DMS153 treated with DMSO at 0.1 percent for 48 hours (cell line): ENCODE data around the gene KIAA1191.
"Not testable (repeated sequence)": the region's sequence is repeated elsewhere in the genome, so short reads cannot be mapped to it uniquely, and the experiment has no call there.

ENCODE experiments used
- DNase-seq: peaks from one replicate; lab custom pipeline; 2025; ENCODE audit not compliant: unreplicated experiment; lab: John Stamatoyannopoulos, UW

KIAA1191 gene, protein sequence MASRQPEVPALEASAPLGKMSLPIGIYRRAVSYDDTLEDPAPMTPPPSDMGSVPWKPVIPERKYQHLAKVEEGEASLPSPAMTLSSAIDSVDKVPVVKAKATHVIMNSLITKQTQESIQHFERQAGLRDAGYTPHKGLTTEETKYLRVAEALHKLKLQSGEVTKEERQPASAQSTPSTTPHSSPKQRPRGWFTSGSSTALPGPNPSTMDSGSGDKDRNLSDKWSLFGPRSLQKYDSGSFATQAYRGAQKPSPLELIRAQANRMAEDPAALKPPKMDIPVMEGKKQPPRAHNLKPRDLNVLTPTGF

GRCh38 chr5:176361437-176362232 is at the start of gene KIAA1191:
Gene KIAA1191 (minus strand): TSS chr5:176361764. CDS start chr5:176359508, 2,256 bp downstream.
- DNase-seq = peak; percentile 43

DNA sequence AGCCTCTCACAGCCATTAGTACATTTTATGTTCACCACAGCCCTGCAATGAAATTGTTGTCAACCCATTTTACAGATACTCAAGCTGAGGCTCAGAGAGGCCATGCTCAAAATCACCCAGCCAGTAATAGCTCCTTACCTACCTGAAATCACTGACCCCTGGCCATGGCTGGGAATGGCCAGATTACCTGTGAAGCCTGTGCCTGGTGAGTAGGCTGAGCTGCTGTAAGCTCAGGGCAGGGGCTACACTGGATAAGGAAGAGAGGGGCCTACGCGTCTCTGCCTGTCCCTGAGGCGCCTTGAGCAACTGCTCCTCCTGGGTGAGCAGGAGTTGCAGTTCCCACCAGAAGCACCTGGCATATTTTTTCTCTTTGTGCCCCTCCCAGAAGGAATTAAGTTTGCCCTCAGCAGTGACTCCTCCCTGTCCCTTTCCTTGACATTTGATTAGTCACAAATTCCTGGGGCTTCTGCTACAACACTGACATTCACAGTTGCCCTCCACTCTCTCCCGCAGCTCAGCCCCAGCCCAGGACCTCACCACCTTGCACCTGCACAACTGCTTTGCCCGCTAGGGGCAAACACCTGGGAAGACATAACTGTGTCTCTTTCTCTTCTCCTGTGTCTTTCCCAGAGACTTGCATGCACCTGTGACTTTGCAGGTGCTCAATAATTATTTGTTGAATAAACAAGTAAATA is 49.1 kb upstream of the KIAA1191 start:
- DNase-seq = no peak

GRCh38 chr5:176409765-176410164 is 48.2 kb upstream of the KIAA1191 start:
- no peak for DNase-seq

DNA sequence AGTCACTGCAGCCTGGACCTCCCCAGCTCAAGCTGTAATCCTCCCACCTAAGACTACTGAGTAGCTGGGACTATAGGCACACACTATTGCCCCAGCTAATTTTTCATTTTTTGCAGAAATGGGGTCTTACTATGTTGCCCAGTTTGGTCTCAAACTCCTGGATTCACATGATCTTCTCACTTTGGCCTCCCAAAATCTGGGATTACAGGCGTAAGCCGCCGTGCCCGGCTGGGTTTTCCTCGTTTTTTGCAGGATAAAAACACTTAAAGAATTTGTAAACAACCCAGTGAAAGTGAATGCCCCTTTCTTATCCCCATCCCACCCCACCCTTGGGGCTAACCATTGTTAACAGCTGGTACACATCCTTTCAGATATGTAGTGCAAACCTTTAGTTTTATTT is 47.0 kb upstream of the KIAA1191 start:
- no peak for DNase-seq

GRCh38 chr5:176408252-176408573 is 46.6 kb upstream of the KIAA1191 start:
- DNase-seq = not testable (repeated sequence)

DNA sequence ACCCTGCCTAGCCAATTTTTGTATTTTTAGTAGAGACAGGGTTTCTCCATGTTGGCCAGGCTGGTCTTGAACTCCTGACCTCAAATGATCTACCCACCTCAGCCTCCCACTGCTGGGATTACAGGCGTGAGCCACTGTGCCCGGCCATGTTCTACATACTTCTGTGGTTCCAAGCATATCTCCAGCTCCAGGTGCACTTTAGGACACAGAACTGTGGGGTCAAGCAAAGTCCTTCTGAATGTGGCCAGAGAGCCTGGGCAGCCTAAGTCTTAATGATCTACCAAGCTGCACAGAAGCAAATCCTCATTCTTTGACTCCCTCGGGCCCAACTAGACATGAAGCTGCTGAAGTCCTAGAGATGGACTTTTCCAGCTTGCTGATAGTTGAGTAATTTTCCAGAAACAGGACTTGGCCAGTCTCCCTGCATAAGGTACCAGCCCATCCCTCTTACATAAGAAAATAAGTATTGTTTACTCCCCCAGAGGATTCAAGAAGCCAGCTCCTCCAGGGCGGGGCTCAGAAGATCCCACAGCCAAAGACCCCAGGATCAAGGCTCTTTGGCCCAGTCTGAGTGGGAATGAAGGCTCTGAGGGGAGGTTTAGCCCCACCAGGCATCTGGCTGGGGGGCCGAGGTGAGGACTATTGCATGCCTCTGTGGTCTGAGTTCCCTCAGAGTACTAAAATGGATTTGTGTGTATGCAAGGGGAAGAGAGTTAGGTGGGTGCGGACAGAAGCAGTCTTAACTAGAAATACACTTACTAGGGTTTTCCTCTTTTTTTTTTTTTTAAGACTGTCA is 46.1 kb upstream of the KIAA1191 start:
- DNase-seq = no peak

GRCh38 chr5:176406436-176407052 is 45.0 kb upstream of the KIAA1191 start:
- no peak for DNase-seq

- DNase-seq = no peak
Measured at GRCh38 chr5:176405656-176406435, 44.3 kb upstream of the KIAA1191 start.

DNA sequence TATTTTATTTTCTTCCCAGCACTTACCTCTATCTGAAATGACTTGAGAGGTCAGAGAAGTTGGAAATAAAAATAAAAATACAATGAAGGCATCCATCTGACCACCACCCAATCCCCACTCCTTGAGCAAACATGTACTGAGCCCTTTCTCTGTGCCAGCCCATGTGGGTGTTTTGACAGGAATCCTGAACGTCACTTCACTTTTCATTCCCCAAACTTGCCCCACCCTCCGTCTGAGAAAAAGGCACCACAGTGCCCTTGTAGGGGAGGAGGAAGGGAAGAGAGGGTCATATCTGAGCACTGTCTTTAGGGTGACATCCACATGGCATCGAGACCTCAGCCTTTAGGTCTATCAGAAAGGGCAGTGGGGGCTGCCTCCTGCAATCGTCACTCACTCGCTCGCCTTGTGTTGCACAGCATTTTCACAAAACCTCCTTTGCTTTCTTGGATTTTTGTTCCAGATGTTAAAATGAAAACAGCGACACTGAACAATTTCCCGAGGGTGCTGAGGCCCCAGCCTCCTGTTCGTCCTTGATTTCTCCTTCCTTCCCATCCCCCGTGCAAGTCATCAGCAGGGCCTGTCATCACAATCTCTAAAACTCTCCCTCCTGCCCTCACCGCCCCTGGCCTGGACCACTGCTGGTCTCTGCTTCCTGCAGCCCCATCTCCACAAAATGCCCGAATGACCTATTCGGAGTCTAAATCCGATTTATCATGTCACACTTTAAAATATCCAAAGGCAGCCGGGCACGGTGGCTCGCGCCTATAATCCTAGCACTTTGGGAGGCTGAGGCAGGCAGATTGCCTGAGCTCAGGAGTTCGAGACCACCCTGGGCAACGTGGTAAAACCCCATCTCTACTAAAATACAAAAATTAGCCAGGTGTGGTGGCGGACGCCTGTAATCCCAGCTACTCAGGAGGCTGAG is 40.0 kb upstream of the KIAA1191 start:
- DNase-seq = no peak

DNA sequence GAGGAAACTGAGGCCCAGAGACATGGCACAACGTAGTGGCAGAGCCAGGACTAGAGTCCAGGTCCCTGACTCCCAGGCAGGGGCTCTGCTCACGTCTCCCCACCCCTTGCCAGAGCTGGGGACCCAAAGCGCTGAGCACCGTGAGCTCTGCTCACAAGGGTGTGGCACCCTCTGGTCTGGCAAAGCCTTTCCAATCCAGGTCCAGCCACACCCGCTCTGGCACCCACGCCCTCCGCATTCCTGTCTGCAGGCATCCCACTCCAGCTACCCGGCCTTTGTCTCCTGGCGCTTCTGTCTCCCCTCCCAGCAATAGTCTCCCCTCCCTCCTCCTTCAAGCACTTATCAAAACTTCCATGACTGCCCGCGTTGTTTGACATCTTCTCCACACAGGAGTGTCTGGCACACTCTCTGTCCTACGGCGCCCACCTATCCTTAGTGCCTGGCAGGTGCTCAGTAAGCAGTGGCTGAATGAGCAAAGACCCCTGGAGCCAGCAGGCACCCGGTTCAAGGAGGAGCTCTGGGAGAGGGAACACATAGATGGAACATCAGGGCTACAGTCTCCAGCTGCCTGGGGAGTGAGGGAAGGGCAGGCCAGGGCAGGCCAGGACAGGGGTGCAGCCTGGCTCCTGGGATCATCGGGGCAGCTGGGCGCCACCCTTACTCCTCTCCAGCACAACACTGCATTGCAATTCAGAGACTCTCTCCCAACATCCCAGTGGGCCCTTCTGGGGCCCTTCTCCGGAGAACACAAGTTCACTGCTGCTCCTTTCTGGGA is 39.0 kb upstream of the KIAA1191 start:
- no peak for DNase-seq

DNA sequence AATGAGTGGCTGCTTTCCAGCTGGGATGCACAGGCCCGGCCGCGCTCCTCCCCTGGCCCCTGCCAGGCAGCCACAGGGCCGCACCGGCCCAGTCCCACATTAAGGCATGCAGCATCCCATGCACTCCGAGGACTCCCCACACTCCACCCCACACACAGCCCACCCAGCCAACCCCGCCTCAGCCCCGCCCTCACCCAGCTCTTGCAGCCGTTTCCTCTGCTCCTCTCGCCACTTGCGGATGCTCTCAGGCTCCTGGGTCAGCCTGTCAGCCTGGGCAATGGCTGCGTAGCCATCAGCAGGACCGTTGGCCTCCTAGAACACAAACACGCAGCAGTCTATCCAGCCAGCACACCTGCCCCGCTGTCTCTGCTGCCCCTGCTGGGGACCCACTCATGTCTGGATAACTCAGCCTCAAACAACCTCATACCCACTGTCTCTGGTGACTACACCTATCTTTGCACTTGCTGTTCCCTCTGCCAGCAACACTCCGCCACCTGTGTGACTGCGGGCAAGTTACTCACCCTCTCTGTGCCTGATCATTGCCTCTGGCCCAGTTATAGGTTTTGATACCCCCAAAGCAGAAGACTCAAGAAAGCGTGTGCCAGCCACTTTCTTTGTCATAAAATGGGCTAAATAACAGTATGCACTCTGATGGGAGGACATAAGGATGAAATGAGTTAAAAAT is 36.3 kb upstream of the KIAA1191 start:
- DNase-seq = no peak

DNA sequence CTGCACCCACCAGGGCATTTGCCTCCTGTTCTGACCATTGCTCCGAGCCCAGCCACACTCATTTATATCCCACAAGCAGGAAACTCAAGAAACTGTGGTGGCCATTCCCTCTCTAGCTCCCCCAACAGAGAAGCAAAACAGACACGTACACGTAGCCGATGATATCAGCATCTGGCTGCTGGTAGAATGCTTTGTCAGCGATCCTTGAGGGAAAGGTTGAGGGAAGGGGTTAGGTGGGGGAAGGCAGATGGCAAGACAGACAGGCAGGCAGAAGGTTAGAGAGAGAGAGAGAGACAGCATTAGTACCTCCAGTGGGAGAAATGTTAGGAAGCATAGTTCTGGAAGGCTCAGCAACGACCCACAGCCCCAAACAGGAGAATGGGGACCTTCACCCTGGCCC is 34.8 kb upstream of the KIAA1191 start:
- no peak for DNase-seq

- DNase-seq = no peak
Measured at GRCh38 chr5:176394881-176395675, 33.5 kb upstream of the KIAA1191 start.

GRCh38 chr5:176394096-176394495 is 32.5 kb upstream of the KIAA1191 start:
- DNase-seq = no peak

DNA sequence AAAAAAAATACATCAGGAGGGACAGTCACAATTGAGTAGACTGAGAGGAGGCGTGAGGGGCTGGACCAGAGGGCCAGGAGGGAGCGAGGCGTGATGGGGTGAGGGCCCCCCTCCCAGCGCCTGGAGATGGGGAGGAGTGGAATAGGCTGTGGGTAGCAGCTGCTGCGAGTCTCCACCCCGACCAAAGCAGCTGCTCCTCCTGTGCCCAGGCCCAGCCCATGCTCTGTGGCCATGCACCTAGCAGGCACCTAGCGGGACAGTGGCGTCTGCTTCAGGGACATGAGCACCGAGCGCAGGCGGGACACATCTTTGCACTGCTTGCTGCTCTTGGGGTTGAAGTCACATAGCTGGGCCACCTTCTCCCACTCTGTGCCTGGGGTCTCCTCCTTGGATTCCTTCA is 31.0 kb upstream of the KIAA1191 start:
- DNase-seq = no peak

DNA sequence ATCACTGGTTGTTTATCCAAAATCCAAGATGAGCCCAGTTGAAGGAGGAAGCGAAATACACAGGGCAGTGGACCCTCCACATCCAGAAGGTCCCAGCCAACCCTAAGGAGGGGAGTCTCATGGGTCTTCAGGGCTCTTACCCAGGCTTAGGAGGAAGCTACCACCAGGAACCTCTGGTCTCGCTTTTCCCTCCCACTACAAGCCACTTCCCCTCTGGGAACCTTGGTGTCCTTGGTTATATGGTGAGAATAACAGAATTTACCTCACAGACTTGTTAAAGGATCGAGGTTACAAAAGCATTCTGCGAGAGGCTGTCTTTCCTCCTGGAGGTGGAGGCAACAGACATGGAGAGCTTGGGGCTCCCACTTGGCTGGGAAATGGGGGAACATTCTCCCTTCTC is 30.4 kb upstream of the KIAA1191 start:
- DNase-seq = no peak

DNA sequence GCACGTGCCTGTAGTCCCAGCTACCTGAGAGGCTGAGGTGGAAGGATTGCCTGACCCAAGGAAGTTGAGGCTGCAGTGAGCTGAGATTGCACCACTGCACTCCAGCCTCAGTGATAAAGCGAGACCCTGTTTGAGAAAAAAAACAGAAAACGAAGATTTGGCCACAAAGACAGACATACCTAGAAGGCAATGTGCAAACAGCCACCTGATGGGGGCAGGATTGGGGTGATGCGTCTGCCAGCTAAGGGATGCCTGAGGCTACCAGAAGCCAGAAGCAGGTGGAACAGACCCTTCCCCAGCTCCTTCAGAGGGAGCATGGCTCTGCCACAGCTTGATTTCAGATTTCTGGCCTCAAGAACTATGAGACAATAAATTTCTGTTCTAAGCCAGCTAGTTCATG is 29.9 kb upstream of the KIAA1191 start:
- DNase-seq = no peak
